HG03095 (cell line): Measurements from ENCODE around the gene DBNDD2.

Source experiments
- ATAC-seq: cut with Tn5 transposase; IDR thresholded peaks from one replicate; pipeline ENCODE4 v1.9.1; 2021; ENCODE audit warnings: moderate library complexity; ENCODE audit not compliant: unreplicated experiment

The DBNDD2 gene

GRCh38 chr20:45378191-45378590, 29.9 kb upstream of the DBNDD2 start, which contains the start of gene TP53TG5:
Gene TP53TG5, minus strand, starts transcription at chr20:45378325. Its CDS starts 89 bp downstream, at chr20:45378236.
- no peak for ATAC-seq

DNA sequence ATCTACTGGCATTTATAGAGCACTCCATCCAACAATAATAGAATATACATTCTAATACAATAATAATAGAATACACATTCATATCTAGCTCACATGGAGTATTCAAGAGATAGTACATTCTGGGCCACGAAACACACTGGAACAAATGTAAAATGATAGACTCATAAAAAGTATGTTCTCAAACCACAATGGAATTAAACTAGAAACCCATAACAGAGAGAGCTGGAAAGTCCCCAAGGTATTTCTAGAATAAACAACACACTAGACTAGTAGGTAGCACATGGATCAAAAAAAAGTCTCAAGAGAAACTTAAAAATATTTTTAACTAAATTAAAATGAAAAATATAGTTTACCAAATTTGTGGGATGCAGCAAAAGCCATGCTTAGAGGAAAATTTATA, 20.8 kb upstream of the DBNDD2 start:
- no peak for ATAC-seq

GRCh38 chr20:45390931-45391330, 17.2 kb upstream of the DBNDD2 start:
- no peak for ATAC-seq

DNA sequence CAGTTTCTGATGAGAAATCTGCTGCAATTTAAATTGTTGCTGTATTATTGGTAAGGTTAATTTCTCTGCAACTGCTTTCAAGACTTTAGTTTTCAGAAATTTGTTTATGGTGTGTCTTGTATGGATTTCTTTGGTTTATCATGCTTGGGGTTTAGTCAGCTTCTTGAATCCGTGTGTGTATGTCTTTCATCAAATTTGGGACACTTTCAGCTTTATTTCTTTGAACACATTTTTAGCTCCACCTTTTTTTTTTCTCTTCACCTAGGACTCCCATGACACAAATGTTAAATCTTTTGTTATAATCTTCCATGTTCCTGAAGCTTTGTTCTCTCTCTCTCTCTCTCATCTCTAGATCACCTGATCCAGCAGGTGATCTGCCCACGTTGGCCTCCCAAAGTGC, 16.5 kb upstream of the DBNDD2 start:
- no peak for ATAC-seq

GRCh38 chr20:45392733-45393132, 15.4 kb upstream of the DBNDD2 start:
- ATAC-seq = no peak

DNA sequence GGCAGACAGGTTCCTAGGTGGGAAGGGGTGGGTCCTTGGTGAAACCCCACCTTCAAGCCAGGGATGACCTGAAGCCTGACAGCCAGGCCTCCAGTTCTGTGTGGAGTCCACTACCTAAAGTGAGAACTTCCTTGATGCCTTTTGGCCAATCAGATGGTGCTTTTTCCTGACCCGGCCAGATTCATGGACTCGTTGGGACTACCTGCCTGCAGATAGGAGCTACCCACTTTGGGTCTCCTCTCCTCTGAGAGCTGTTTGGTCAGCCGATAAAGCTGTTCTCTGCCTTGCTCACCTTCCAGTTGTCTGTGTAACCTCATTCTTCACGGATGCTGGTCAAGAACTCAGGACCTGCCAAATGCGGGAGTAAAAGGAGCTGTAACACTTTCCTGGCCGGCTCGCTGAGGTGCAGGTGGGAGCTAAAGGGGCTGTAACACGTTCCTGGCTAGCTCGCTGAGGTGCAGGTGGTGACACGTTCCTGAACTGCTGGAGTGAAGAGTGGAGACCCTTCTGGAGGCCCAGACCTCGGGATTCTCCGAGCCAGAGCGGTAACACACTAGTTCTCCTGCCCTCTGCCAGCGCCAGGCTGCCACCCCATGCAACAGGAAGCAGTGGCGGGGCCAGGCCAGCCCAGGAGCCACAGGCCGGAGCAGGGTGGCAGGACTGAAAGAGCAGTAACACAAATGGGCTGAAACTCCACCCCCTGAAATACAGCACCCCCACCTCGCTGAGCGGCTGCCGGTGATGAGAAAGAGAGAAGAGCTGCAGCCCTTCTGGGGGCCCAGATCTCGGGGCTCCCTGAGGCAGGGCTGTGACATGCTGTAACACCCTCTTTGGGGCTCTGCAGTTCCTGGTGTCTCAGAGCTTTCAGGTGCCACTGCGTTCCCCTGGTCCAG, 13.6 kb upstream of the DBNDD2 start:
- ATAC-seq = no peak

DNA sequence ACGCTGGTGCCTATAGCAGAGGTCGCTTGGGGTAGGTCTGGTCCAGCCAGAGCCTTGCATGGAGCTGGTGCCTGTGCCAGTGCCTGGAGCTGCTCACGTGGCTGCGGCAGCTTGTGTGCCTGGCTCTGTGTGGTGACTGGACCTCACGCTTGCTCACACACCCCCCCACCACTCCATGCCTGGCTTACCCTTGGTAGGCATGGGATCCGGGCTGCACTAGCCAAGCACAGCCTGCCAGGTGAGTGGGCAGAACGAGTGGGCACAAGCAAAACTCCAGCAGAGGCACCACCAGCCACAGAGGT, 13.0 kb upstream of the DBNDD2 start:
- ATAC-seq = no peak

GRCh38 chr20:45399018-45399417, 9.1 kb upstream of the DBNDD2 start:
- no peak for ATAC-seq

- no peak for ATAC-seq
Measured at GRCh38 chr20:45400346-45401031, 7.6 kb upstream of the DBNDD2 start.

DNA sequence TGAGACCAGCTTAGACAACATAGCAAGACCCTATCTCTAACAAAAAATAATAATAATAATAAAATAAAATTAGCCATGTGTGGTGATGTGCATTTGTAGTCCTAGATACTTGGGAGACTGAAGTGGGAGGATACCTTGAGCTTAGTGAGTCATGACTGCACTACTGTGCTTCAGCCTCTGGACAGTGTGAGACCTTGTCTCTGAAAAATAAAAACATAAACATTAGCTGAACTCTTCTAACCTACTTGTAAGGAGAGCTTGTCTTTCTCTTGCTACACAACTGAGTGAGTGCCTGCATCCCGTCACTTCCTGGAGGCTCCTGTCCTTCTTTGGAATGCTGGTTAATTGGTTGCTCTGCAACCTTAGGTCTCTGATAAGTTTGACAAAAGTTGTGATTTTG, 5.1 kb upstream of the DBNDD2 start:
- ATAC-seq = no peak

DNA sequence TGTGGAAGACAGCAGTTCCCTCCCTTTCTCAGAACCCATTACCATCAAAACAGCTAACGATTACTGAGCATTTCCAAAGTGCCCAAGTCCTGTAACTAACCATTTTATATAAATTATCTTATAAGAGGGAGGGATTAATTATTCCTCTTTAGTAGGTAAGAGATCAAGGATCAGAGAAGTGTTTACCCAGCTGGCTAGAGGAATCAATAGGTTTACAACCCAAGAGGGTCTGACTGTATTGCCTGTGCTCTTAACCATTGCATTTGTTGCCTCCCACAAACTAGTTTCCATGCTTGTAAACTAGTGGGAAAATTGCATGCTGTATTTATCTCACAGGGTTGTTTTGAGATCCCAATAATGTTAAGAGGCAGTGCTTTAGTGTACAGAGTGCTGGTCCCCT, 3.7 kb upstream of the DBNDD2 start:
- no peak for ATAC-seq

DNA sequence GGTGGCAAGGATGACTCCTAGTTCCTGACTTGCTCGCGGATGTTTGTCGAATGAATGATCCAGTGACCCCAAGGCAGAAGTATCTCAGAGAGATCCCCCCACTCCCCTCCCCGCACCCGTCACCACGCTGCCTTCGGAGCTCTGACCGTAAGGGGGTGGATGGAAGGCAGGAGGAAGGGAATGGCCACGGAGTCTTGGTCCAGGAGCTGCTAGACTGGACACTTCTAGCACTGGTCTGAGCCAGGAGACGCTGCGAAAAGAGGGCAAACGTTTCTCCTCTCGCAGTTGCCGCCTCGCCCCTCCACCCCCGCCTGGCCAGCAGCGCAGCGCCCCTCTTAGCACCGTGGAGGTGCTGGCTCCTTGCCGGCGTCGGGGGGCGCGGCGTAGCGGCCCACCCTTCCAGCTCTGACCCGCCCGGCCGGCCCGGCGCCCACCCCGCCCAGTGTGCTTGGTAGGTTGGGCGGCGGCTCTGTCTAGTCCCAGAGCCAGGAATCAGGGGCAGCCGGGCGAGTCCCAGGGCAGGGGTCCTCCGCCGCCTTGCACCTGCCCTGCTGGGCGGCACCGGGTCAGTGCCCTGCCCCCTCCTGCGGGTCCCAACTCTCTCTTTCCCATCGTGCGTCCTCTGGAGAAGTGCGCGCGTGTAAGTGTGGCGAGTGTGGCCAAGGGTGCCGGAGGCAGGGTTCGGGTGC, 2.4 kb upstream of the DBNDD2 start:
- ATAC-seq = no peak

DNA sequence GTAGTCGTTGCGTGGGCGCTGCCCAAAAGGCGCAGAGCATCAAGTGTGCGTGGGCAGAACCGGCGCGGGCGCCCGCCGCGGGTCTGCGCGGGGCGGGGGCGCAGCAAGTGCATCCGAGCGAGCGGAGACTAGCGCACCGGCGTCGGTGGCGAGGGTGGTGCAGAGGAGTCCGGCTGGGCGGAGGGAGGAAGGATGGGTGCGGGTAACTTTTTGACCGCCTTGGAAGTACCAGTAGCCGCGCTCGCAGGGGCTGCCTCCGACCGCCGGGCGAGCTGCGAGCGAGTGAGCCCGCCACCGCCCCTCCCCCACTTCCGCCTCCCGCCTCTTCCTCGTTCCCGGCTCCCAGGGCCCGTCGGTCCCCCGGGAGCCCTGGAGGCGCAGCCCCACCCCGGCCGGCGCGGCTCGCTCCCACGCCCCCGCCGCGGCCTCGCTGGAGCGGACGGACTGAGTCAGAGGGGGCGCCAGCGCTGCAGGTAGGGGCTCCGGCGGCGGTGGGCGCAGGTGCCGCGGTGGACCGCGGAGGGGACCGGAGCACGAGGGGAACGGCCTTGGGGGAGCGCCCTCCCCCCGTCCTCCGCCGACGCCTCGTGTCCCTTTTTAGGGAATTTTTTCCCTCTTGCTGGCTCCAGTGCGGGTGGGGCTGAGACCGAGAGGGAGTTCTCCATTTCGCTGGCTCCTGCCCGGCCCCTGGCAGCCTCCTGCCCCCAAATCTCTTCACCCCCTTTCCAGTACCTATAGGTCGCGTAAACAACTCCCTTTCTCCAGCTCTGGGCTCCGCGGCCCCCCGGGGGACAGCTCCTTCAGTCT, 1.6 kb upstream of the DBNDD2 start:
- no peak for ATAC-seq

DNA sequence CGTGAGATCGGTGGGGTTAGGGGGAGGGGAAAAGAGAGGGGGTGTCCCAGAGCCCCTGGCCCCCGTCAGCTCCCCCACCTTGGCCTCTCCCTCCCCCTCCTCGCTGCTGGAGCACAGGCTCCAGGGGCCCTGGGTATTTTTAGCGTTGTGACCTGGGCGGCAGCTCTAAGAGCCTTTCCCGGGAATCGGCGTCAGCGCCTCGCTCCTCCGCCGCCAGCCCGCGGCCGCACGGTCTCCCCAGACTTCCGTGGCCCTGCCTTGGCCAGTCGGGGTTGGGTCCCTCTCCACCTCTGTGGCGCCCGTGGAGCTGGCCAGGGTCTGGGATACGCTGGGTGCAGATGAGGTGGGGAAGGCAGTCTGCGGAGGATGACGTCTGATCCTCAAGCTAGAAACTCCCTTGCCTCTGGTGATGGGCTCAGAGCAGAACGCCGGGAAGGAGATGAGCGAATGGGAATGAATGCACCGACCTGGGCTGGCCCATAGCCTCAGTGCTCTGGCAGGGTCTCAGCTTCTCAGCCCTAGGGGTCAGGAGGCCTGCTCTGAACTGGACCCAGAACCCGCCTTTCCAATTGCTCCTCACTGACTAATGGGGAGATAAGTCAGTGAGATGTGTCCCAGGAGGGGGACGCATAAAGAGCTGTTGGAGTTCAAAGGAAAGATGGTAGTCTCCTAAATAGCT, 883 bp upstream of the DBNDD2 start:
- ATAC-seq = no peak

GRCh38 chr20:45408646-45409213, 641 bp downstream of the DBNDD2 start:
- ATAC-seq = no peak

DNA sequence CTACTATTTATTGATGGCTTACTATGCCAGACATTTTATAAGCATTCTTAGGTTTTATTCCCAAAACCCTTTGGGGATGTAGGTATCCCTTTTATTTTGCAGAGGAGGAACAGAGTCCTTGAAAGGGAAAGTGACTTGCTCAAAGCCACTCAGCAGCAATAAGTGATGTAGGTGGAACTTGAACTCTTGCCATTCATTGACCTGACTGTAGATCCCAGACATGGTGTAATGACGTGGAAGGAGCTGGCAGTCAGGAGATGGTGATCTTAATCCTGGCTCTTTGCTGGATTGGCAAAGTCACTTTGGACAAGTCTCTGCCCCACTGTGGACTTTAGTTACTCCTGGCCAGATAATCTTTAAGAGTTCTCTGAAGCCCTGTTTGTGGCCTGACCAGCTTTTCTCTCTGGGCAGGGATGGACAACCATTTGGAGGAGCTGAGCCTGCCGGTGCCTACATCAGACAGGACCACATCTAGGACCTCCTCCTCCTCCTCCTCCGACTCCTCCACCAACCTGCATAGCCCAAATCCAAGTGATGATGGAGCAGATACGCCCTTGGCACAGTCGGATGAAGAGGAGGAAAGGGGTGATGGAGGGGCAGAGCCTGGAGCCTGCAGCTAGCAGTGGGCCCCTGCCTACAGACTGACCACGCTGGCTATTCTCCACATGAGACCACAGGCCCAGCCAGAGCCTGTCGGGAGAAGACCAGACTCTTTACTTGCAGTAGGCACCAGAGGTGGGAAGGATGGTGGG, 1.6 kb downstream of the DBNDD2 start:
- ATAC-seq = no peak

- no peak for ATAC-seq
Measured at GRCh38 chr20:45410887-45411286, 2.8 kb downstream of the DBNDD2 start.

DNA sequence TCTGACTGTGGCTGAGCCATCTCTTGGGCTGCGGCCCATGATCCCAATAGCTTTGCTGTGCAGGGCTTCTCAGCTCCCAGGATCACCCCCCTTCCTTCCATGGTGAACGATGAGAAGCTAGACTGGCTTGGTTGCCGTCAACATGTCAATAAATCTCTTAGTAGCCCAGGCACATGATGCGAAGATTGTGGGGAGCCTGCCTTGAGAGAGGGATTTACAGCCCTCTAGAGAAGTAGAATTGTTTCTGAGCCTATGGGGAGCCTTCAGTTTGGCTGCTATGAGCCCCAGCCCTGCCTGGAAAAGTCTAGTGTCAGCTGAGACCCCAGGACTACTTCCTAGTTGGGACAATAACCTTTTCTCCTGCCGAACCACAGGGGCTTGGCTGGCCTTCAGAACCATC, 4.6 kb downstream of the DBNDD2 start:
- no peak for ATAC-seq

GRCh38 chr20:45413479-45413878, 5.4 kb downstream of the DBNDD2 start:
- ATAC-seq = no peak
